Lung (tissue), 12 donors: ENCODE results near the gene NFIA. TPM values are rescaled to one million over a fixed set of nuclear protein-coding genes. Genes with fewer than 3 reads are reported as not detected.

ENCODE experiments used
- ATAC-seq: fragments of 200-7000 bp; cut with Tn5 transposase; one replicate; pipeline ENCODE4 v1.9.1; 2020; ENCODE audit warnings: moderate number of reproducible peaks; ENCODE audit not compliant: insufficient read depth, low FRiP score
- DNase-seq, 3 donors: peaks; one replicate each; pipeline ENCODE4 v3.0.0-alpha.2; 2013 to 2017
- H3K27ac ChIP-seq, 2 donors: one replicate each; pipeline ENCODE4 v1.5.1; 2013; ENCODE audit warnings: mild to moderate bottlenecking in 2 of 2, moderate library complexity in 2 of 2, control low read depth in 1 of 2, inconsistent platforms in 1 of 2, low read depth in 1 of 2, low read length in 1 of 2
- H3K27me3 ChIP-seq, 3 donors: one replicate each; pipeline ENCODE4 v1.5.1; 2013; ENCODE audit warnings: low read length in 2 of 3; ENCODE audit not compliant: control insufficient read depth in 3 of 3, insufficient read depth in 3 of 3
- H3K36me3 ChIP-seq, 4 donors: one replicate each; pipeline ENCODE4 v1.5.1; 2013; ENCODE audit warnings: low read length in 4 of 4, mild to moderate bottlenecking in 1 of 4, moderate library complexity in 1 of 4; ENCODE audit not compliant: control insufficient read depth in 4 of 4, insufficient read depth in 4 of 4
- H3K4me1 ChIP-seq, 5 donors: one replicate each; pipeline ENCODE4 v1.5.1; 2013; ENCODE audit warnings: low read length in 5 of 5, mild to moderate bottlenecking in 2 of 5, moderate library complexity in 1 of 5; ENCODE audit not compliant: control insufficient read depth in 5 of 5, insufficient read depth in 5 of 5
- H3K4me3 ChIP-seq: one replicate; pipeline ENCODE4 v1.5.1; 2013; ENCODE audit warnings: mild to moderate bottlenecking, control low read depth, moderate library complexity
- H3K9ac ChIP-seq, 2 donors: one replicate each; pipeline ENCODE4 v1.5.1; 2013; ENCODE audit warnings: low read length in 2 of 2, control low read depth in 1 of 2; ENCODE audit not compliant: insufficient read depth in 1 of 2
- H3K9me3 ChIP-seq, 4 donors: one replicate each; pipeline ENCODE4 v1.5.1; 2013; ENCODE audit warnings: low read length in 3 of 4, mild to moderate bottlenecking in 1 of 4, moderate library complexity in 1 of 4; ENCODE audit not compliant: control insufficient read depth in 4 of 4, insufficient read depth in 3 of 4
- CTCF ChIP-seq: IDR thresholded peaks from 2 replicates; pipeline ENCODE4 v1.5.1; 2012; ENCODE audit warnings: mild to moderate bottlenecking; ENCODE audit errors: control extremely low read depth, extremely low read depth
- WGBS, 2 donors: extraction: QIAGEN DNeasy Blood & Tissue Kit; methylation state at CpG; one replicate each; pipeline ENCODE4 v1.1.7; 2013; 5-methylcytosine and 5-hydroxymethylcytosine counted together
- polyA plus RNA-seq, 2 donors: library from polyadenylated mRNA; stranded (reverse); fragments of 200-250 nt; gene quantifications; one replicate each; pipeline ENCODE4 v1.2.1, GENCODE V29; 2013
- total RNA-seq, 2 donors: library from RNA; depleted of rRNA in 1 of 2; stranded (reverse); fragments of >200 nt in 1 of 2; gene quantifications; one replicate each; pipeline ENCODE4 v1.2.1, GENCODE V29; 2014 to 2021
- donor health status: control.
- donor health status: control.
- donor health status: Bipolar disorder and iron deficiency.
- donor health status: healthy.
- donor health status: DM: yes; HTN: yes; CAD: no.

NFIA gene
- total and polyA plus RNA-seq, 4 donors, result 3.0 to 63.4 (median 34.2) TPM

DNA sequence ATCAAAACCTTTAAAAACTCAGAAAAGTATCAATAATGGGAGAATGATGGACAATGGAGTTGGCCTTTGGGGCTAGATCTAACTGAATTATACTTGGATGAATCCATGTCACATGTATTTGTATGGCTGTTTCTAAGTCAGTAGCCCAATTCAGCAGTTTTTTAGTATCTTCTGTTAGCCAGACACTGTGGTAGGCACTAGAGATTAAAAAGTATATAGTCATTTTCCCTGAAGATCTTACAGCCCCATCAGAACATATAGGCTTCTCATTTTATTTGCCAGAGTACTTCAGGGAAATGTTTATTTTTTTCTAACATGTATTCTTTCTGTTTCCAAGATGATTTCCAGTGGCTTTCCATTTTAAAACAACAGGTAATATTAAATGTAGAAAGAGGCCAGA, 273.7 kb downstream of the NFIA start:
- H3K27me3 ChIP-seq, result no peaks in the 10 kb centered on the region
- peaks cover 3 to 39% (median 12%) of the 10 kb centered on the region in 4 donors for H3K36me3 ChIP-seq
- ATAC-seq, result no peak
- no peak overlapping the region for H3K9ac ChIP-seq
- TF ChIP-seq CTCF, result no peak
- H3K9me3 ChIP-seq, result no peaks in the 10 kb centered on the region
- peaks cover 0 to 12% (median 0%) of the 10 kb centered on the region in 5 donors for H3K4me1 ChIP-seq
- DNase-seq, result no peak
- no peak overlapping the region for H3K4me3 ChIP-seq
- no peak overlapping the region for H3K27ac ChIP-seq

DNA sequence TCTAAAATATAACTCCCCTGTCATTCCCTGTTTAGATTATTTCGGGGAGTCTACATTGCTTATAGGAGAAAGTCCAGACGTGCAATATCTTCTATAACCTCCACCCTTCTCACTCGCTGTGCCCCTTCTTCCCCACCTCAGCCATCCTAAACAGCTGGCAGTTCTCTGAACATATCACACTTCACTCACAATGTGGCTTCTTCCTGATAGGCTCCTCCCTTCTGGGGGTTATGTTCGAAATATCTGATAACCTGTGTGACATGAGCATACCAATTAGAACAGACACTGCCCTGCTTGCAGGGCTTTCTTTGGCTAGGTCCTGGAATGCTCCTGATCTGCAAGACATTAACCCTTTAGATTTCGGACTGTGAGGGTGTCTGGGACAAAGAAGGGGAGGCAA, 274.6 kb downstream of the NFIA start:
- no peak overlapping the region for H3K4me3 ChIP-seq
- H3K9me3 ChIP-seq, result no peaks in the 10 kb centered on the region
- no peak overlapping the region for H3K27ac ChIP-seq
- ATAC-seq (no peak), DNase-seq (no peak)
- H3K9ac ChIP-seq, result no peak overlapping the region
- peaks cover 3 to 40% (median 13%) of the 10 kb centered on the region in 4 donors for H3K36me3 ChIP-seq
- H3K4me1 ChIP-seq, result peaks cover 0 to 12% (median 0%) of the 10 kb centered on the region in 5 donors
- 75 to 81% methylated on average over 5 of the region's 5 CpGs for WGBS, 2 donors
- no peaks in the 10 kb centered on the region for H3K27me3 ChIP-seq
- no peak for TF ChIP-seq CTCF

GRCh38 chr1:61357539-61357938, 275.2 kb downstream of the NFIA start:
- Histone ChIP-seq H3K4me3 (no peak overlapping the region), H3K36me3 (peaks cover 3 to 40% (median 11%) of the 10 kb centered on the region in 4 donors), H3K27me3 (no peaks in the 10 kb centered on the region), H3K4me1 (peaks cover 0 to 13% (median 0%) of the 10 kb centered on the region in 5 donors), H3K9ac (no peak overlapping the region), H3K27ac (peak overlapping the region in 1 of 2 donors; percentile 16), H3K9me3 (no peaks in the 10 kb centered on the region)
- no peak for DNase-seq
- TF ChIP-seq CTCF, result no peak
- 79 to 92% methylated on average over 5 of the region's 5 CpGs for WGBS, 2 donors
- no peak for ATAC-seq
